H1 (cell line): ENCODE data around the gene EIF3B. TPM values are rescaled to one million over a fixed set of nuclear protein-coding genes. Genes with fewer than 3 reads are reported as not detected.
A peak's percentile ranks its signal among the peaks of the same experiment; 100 is the strongest.

Source experiments
- BRCA1 ChIP-seq: IDR thresholded peaks from 2 replicates; pipeline ENCODE4 v1.6.1; 2012; ENCODE audit warnings: low read depth, low read length, improper control_type of control experiment
- CREB1 ChIP-seq: IDR thresholded peaks from 2 replicates; pipeline ENCODE4 v1.6.1; 2012; ENCODE audit warnings: inconsistent platforms
- EGR1 ChIP-seq: IDR thresholded peaks from 2 replicates; pipeline ENCODE4 v1.6.1; 2011; ENCODE audit warnings: low read depth, low read length, borderline replicate concordance
- GTF2F1 ChIP-seq: IDR thresholded peaks from 2 replicates; pipeline ENCODE4 v1.6.1; 2012; ENCODE audit warnings: low read depth, low read length, improper control_type of control experiment, borderline replicate concordance
- HDAC2 ChIP-seq, 2 experiments: fragments of 300-600 bp in 1 of 2; sonication (generic) in 1 of 2; IDR thresholded peaks; 2 replicates each; pipeline ENCODE4 v1.6.1; 2011 to 2012; ENCODE audit warnings: low read depth in 2 of 2, low read length in 2 of 2, mild to moderate bottlenecking in 2 of 2, moderate library complexity in 2 of 2, borderline replicate concordance in 1 of 2, inconsistent platforms in 1 of 2
- KDM1A ChIP-seq: fragments of 200-600, 300-600 bp; sonication (generic); IDR thresholded peaks from 2 replicates; pipeline ENCODE4 v1.7.1; 2016; ENCODE audit warnings: mild to moderate bottlenecking, low read length, borderline replicate concordance
- PHF8 ChIP-seq: fragments of 200-600 bp; sonication (generic); conservative IDR thresholded peaks from 2 replicates; pipeline ENCODE4 v1.7.1; 2012; ENCODE audit warnings: low read depth, mild to moderate bottlenecking, inconsistent platforms, low read length, moderate library complexity
- SP1 ChIP-seq: IDR thresholded peaks from 2 replicates; pipeline ENCODE4 v1.6.1; 2011; ENCODE audit warnings: low read depth, low read length
- TAF7 ChIP-seq: optimal IDR thresholded peaks from 2 replicates; pipeline ENCODE3; 2011; ENCODE audit warnings: low read depth, mild to moderate bottlenecking, inconsistent platforms, low read length, moderate library complexity, borderline replicate concordance
- USF2 ChIP-seq: IDR thresholded peaks from 2 replicates; pipeline ENCODE4 v1.6.1; 2011; ENCODE audit warnings: low read length, improper control_type of control experiment
- polyA plus RNA-seq, 7 experiments: library from polyadenylated mRNA; depleted of rRNA in 3 of 7; stranded (reverse) in 5 of 7; unstranded in 2 of 7; fragments of >200 nt in 5 of 7; fragments of 200-250 nt in 2 of 7; gene quantifications; 1 replicate in 5 of 7; 2 replicates in 1 of 7; 4 replicates in 1 of 7; pipeline versions ENCODE4 v1.2.1 to v1.2.3, GENCODE V29; 2011 to 2013; ENCODE audit warnings: missing spikeins in 2 of 7, mixed read lengths in 2 of 7
- total RNA-seq: library from RNA; stranded (reverse); fragmentation: NEBNext Ultra II Directional; extraction: Animal tissue kit (Norgen Biotek cat#: 25700); gene quantifications from 2 replicates; pipeline ENCODE4 v1.2.1, GENCODE V29; 2021
- TF ChIP-seq, protein P1 (sequence below): IDR thresholded peaks from 2 replicates; pipeline ENCODE4 v1.6.1; 2011; ENCODE audit warnings: low read depth, mild to moderate bottlenecking, low read length; ENCODE audit not compliant: insufficient read depth

Gene EIF3B
- total and polyA plus RNA-seq, 2 of the 8 experiments (the other 6 are each of a cell fraction or from before 2014, with no cell fraction given): 167 to 316 TPM

- TF ChIP-seq GTF2F1: 0 out of 2 replicates have a peak, but pooled peaks have one; percentile 37
- TF ChIP-seq, protein P1, sequence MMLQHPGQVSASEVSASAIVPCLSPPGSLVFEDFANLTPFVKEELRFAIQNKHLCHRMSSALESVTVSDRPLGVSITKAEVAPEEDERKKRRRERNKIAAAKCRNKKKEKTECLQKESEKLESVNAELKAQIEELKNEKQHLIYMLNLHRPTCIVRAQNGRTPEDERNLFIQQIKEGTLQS: peak; percentile 88
- TF ChIP-seq SP1: no peak; the same call in 1 of the 2 replicates
- peak; percentile 93 for TF ChIP-seq PHF8
- peak; percentile 64 for TF ChIP-seq TAF7
- peak; percentile 24 to 77; a peak in 2 of 4 replicates for TF ChIP-seq HDAC2 (IDR thresholded peaks at IDR 0.05; ENCODE audit: borderline replicate concordance in 1 of 2, low read depth in 2 of 2, low read length in 2 of 2)
- TF ChIP-seq USF2: peak; percentile 95
- TF ChIP-seq CREB1: peak; percentile 51; the same call in 1 of the 2 replicates
- TF ChIP-seq KDM1A: no peak
- TF ChIP-seq BRCA1: no peak
- TF ChIP-seq EGR1: peak; percentile 91; the same call in 1 of the 2 replicates
These were observed 766 bp upstream of the EIF3B start (continued) for GRCh38 chr7:2353936-2354185.
